ENCODE results near the gene SRPK3. TPM values are rescaled to one million over a fixed set of nuclear protein-coding genes. Genes with fewer than 3 reads are reported as not detected.

The SRPK3 gene
- total RNA-seq, 2 experiments from 2014 or later, result not detected

- ChIA-PET CTCF (ENCODE audit: unreplicated experiment) (no interaction called here), POLR2A (no interaction called here)
- no peak for TF ChIP-seq CTCF (conservative IDR thresholded peaks at IDR 0.05; ENCODE audit: low read length)
- TF ChIP-seq EZH2phosphoT487 (IDR thresholded peaks at IDR 0.05; ENCODE audit: borderline replicate concordance, low read depth, low read length), result no peak
Measured at GRCh38 chrX:153800177-153800722, 19.4 kb downstream of the SRPK3 start.

DNA sequence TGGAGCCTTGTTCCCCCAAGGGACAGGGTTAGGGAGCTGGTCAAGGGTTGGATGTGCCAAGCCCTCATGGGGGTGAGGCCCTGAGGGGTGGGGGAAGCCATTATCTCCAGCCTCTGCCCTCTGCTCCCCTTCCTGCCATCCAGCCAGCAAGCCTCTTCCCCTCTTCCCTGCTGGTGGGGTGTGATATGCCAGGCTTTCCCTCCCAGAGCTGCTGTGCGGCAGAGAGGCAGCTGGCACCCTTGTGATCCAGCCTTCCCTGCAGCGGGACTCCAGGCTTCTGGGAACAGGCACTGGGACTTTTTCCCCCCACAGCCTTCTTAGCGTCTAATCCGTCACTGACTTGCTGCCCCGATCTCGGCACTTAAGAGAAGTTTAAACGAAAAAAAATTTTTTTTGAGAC is 19.9 kb downstream of the SRPK3 start:
- H3K9me3 ChIP-seq (ENCODE audit: low read length), result no peaks in the 10 kb centered on the region
- peaks cover 36% of the 10 kb centered on the region for H3K36me3 ChIP-seq (ENCODE audit: insufficient read depth, low read length)
- POLR2A ChIA-PET, result no interaction called here
- H3K4me1 ChIP-seq (ENCODE audit: insufficient read depth, low read length, poor library complexity, severe bottlenecking), result peaks cover 9% of the 10 kb centered on the region
- H3K79me2 ChIP-seq (ENCODE audit: insufficient read depth, low read depth, low read length), result peaks cover 3% of the 10 kb centered on the region; the same call in 1 of the 2 replicates
- TF ChIP-seq CTCF (conservative IDR thresholded peaks at IDR 0.05; ENCODE audit: low read length), result no peak
- no peak for TF ChIP-seq EZH2phosphoT487 (IDR thresholded peaks at IDR 0.05; ENCODE audit: borderline replicate concordance, low read depth, low read length)
- no peak overlapping the region for H2AFZ ChIP-seq (ENCODE audit: low read length)
- intact Hi-C loops (cut with micrococcal nuclease; ENCODE audit: unreplicated experiment), result no loop called here
- CTCF ChIA-PET (ENCODE audit: unreplicated experiment), result no interaction called here
- no peak overlapping the region for H3K4me3 ChIP-seq (ENCODE audit: low read depth, low read length, poor library complexity, severe bottlenecking)
- no TSS peak for BruUV-seq (replicated peaks)
- DNase-seq (ENCODE audit: low spot score), result no peak
- no peaks in the 10 kb centered on the region for H3K9me2 ChIP-seq (ENCODE audit: insufficient read depth, low read length)
- no peak overlapping the region for H3K27ac ChIP-seq (ENCODE audit: low read depth, low read length, poor library complexity, severe bottlenecking)
- no peak overlapping the region for H3K4me2 ChIP-seq (ENCODE audit: low read length)
- H4K20me1 ChIP-seq (ENCODE audit: insufficient read depth, low read length), result no peaks in the 10 kb centered on the region

More at GRCh38 chrX:153800177-153800722, 19.4 kb downstream of the SRPK3 start:
- Histone ChIP-seq H3K4me2 (ENCODE audit: low read length) (no peak overlapping the region), H3K79me2 (ENCODE audit: insufficient read depth, low read depth, low read length) (peaks cover 8% of the 10 kb centered on the region), H4K20me1 (ENCODE audit: insufficient read depth, low read length) (no peaks in the 10 kb centered on the region), H3K9me3 (ENCODE audit: low read length) (no peaks in the 10 kb centered on the region), H3K4me3 (ENCODE audit: low read depth, low read length, poor library complexity, severe bottlenecking) (no peak overlapping the region), H3K36me3 (ENCODE audit: insufficient read depth, low read length) (peaks cover 36% of the 10 kb centered on the region), H3K4me1 (ENCODE audit: insufficient read depth, low read length, poor library complexity, severe bottlenecking) (peaks cover 14% of the 10 kb centered on the region), H3K27ac (ENCODE audit: low read depth, low read length, poor library complexity, severe bottlenecking) (no peak overlapping the region), H2AFZ (ENCODE audit: low read length) (no peak overlapping the region), H3K9me2 (ENCODE audit: insufficient read depth, low read length) (no peaks in the 10 kb centered on the region)
- no TSS peak for BruUV-seq (replicated peaks)
- no peak for DNase-seq (ENCODE audit: low spot score)
- intact Hi-C loops (cut with micrococcal nuclease; ENCODE audit: unreplicated experiment), result no loop called here

- CTCF ChIA-PET (ENCODE audit: unreplicated experiment), result no interaction called here
- intact Hi-C loops (cut with micrococcal nuclease; ENCODE audit: unreplicated experiment), result no loop called here
- Histone ChIP-seq H3K79me2 (ENCODE audit: insufficient read depth, low read depth, low read length) (no peaks in the 10 kb centered on the region), H3K9me3 (ENCODE audit: low read length) (no peaks in the 10 kb centered on the region), H3K27ac (ENCODE audit: low read depth, low read length, poor library complexity, severe bottlenecking) (no peak overlapping the region), H3K4me1 (ENCODE audit: insufficient read depth, low read length, poor library complexity, severe bottlenecking) (no peaks in the 10 kb centered on the region), H3K9me2 (ENCODE audit: insufficient read depth, low read length) (no peaks in the 10 kb centered on the region), H4K20me1 (ENCODE audit: insufficient read depth, low read length) (no peaks in the 10 kb centered on the region), H2AFZ (ENCODE audit: low read length) (no peak overlapping the region), H3K4me3 (ENCODE audit: low read depth, low read length, poor library complexity, severe bottlenecking) (no peak overlapping the region), H3K4me2 (ENCODE audit: low read length) (no peak overlapping the region), H3K36me3 (ENCODE audit: insufficient read depth, low read length) (peaks cover 27% of the 10 kb centered on the region)
- no TSS peak for BruUV-seq (replicated peaks)
- TF ChIP-seq CTCF (conservative IDR thresholded peaks at IDR 0.05; ENCODE audit: low read length), result no peak
- TF ChIP-seq EZH2phosphoT487 (IDR thresholded peaks at IDR 0.05; ENCODE audit: borderline replicate concordance, low read depth, low read length), result no peak
- POLR2A ChIA-PET, result no interaction called here
- no peak for DNase-seq (ENCODE audit: low spot score)
Measured at GRCh38 chrX:153801669-153802068, 20.8 kb downstream of the SRPK3 start.
